ENCODE data around the gene SH3RF3.
A peak's percentile ranks its signal among the peaks of the same experiment; 100 is the strongest.

SH3RF3 gene

DNA sequence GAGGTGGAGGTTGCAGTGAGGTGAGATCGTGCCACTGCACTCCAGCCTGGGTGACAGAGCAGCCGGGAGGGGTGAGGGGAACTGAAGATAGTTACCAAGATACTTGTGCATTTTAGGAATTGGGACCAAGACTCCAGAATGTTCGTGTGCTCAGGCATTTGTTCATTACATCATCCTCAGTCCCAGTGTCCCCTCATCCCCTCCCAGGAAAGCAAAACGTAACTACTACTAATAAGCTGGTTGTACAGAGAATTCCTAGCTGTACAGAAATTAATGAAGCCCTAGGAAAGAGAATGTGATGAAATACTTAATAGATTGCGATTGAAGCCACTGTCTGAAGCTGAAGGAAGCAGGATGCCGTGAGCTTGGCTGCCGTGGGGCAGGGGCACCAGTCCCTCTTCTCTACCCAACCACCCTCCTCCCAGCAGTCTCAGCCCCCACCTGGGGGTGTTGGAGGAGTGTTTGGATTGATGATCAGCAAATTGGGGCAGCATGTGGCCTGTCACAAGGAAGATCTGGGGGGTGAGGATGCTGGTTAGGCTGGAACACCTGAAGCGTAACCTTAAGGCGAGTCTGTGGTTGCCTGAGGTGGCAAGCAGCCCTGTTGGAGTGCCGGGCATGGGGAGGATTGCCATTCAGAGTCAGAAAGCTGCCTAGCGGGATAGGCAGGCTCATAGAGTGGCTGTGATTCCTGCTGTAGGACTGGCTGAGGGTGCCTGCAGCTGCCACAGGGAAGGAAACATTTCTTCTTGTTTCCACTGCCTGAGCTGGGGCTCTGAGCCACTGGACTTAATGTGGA lies 140.9 kb downstream of the SH3RF3 start:
- no peak for DNase-seq

- DNase-seq, result no peak
These were observed 141.7 kb downstream of the SH3RF3 start for GRCh38 chr2:109270505-109271312.

DNA sequence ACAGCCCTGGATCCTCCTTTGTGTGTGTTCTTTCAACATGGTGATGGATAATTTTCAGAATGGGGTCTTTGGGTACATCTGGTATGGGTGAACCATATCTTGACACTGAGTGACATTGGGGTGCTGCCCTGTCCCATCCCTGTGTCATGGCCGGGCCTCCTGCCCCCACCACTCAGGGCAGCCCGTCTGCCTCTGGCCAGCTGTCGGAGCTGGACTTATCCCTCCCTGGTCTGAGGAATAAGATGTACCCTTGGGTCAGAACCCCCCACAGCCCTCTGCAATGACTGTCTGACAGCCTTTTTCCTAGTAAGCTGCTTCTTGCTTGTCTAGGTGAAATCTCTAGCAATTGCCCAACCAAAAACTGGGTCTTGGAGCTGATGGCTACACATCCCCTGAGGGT lies 142.9 kb downstream of the SH3RF3 start:
- DNase-seq, result no peak

GRCh38 chr2:109272461-109272860 lies 143.5 kb downstream of the SH3RF3 start:
- DNase-seq, result no peak

- DNase-seq, result peak; percentile 78
These were observed 146.4 kb downstream of the SH3RF3 start for GRCh38 chr2:109275120-109276012.

DNA sequence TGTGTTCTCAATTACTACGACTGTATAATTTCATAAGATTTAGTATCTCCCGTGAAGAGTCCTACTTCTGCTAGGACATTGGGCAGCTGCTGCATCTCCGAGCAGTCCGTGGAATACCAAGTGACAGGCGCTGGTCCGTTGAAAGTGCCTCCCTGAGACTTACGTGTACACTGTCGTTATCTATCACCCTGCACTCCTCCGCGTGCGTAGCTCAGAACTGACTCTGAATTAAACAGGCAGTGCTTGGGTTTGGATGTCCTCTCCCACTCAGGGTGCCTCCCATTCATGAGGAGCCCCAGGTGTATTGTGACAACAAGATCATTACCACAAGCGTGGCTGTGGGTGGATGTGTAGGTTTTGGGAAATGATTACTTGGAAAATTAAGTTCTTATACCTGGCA lies 148.4 kb downstream of the SH3RF3 start:
- no peak for DNase-seq

DNA sequence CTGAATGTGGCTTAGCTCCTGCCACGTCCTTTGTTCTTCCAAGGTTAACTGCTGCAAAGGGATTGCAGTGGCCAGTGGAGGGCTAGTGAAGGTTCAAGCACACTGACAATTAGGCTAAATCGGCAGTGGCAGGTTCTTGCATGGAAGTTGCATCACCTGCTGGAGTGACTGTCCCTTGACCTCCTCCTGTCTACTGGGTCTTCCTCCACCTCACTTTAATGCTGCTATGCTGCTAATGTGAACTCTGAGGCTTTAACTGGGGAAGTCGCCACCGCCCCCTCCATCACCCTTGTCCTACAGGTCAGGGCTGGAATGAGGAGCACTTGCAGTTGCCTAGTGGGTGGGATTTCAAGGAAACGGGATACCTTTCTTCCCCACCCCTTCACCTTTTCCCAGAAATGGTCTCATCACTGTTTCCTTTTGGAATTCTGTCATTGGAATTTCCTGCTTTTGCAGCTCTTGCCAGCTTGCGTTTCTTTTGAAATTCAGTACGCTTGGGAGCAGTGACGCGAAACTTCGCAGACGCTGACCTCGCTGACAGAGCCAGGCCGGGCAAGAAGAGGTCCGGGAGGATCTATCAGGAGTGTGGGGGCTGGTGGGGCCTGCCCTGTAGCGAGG lies 150.3 kb downstream of the SH3RF3 start:
- no peak for DNase-seq

DNA sequence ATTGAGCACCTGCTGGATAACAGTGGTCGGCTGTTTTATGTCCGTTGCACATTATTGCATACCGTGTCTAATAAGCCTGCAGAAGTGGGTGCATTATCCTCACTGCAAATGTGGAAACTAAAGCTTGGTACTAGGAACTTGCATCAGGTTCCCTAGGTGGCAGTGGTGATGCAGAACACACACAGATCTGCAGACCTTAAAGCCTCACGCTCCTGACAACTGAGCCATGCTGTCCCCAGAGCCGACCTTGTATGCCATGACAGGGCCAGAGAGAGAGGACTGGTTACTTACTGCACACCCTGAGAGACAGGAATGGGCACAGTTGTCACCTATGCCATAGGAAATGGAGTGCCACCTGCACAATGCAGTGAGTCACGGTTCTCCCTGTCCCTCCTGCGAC lies 151.8 kb downstream of the SH3RF3 start:
- DNase-seq, result no peak

DNA sequence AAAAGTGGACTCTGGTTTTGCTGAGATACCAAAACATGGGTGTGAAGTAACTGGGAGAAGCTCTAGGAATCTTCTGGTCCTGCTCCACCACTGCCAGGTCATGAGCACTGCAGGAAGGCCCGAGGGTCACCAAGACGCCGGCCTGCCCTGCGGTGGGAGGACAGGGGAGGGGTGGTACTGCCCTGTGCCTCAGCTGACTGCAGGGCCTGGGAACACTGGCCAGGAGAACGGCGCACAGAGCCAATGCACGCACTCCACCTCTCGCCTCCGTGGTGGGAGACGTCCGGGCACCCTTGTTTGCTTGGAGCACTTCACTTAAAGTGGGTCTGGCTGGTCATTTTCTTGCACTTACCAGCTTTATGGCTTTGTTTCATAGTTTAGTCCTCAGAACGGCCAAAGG lies 153.4 kb downstream of the SH3RF3 start:
- no peak for DNase-seq

DNA sequence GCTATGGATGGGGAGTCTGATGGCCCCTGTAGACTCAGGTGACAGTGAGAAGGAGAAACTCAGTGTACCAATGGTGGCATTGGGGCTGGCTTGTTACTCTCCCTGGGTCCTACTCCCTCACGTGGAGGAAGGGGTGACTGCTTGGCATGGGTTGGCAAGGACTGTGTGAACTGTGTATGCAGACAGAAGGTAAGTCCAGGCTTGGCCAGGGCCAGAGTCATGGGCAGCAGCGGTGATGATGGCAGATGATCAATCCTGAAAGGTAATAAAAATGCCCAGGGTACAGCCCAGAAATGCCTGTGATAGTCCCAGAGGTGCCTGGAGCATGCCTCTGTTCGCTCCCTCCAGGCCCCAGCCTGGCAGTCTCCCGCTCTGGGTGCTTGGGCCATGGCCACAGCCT lies 153.9 kb downstream of the SH3RF3 start:
- DNase-seq, result no peak

- DNase-seq, result no peak
These were observed 155.8 kb downstream of the SH3RF3 start for GRCh38 chr2:109284826-109285225.

DNA sequence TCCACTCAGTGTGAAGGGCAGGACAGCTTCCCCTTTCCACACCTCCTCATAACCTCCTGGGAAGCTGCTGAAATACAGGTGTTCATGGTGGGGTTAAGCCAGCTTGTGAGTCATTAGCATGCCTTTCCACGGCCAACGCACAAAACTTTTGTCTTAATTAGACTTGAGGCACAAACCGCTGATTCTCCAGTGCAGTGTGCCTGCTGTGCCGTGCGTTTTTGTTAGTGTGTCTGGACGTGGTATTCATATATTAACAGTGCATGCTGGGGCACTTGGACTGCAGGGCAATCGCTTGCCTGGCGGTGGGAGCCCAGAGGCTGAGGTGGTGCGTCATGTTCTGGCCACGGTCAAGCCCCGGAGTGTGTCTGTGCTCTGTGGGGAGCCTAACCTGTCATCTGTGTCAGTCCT lies 156.2 kb downstream of the SH3RF3 start:
- no peak for DNase-seq

DNA sequence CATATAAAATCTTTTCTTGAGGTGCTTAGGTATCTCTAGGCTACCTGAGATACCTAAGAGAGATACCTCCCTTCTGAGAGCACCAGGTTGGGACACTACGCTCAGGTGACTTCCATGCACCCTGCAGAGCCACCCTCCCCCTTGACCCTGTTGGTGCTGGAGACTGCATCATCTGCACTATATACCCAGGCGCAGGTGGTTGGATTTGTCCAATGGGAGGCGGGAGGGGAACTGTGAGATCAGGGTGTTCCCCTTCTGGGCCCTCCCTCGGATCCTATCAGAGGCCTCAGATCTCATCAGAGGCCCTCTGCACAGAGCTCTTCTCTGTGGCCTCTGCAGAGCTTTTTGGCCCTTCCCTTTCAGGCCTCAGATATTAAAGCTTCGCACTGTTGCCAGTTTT lies 158.4 kb downstream of the SH3RF3 start:
- no peak for DNase-seq

DNA sequence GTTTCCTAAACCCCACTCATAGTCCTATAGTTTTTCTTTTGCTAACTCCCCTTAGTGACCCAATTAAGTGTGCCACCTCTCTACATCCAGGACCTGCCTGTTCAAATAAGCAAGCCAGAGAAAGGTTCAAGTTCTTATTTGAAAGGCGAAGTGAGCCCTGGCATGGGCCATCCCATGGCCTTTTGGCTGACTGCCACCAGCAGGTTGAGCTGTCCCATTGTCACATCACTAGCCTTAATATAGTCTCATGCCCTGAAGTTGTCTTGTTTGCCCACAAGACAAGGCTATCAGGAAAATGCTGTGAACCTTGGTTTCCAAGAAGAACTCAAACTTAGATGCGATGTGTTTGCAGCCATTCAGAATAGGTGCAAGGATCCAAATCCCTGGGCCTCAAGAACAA lies 158.8 kb downstream of the SH3RF3 start:
- no peak for DNase-seq

DNA sequence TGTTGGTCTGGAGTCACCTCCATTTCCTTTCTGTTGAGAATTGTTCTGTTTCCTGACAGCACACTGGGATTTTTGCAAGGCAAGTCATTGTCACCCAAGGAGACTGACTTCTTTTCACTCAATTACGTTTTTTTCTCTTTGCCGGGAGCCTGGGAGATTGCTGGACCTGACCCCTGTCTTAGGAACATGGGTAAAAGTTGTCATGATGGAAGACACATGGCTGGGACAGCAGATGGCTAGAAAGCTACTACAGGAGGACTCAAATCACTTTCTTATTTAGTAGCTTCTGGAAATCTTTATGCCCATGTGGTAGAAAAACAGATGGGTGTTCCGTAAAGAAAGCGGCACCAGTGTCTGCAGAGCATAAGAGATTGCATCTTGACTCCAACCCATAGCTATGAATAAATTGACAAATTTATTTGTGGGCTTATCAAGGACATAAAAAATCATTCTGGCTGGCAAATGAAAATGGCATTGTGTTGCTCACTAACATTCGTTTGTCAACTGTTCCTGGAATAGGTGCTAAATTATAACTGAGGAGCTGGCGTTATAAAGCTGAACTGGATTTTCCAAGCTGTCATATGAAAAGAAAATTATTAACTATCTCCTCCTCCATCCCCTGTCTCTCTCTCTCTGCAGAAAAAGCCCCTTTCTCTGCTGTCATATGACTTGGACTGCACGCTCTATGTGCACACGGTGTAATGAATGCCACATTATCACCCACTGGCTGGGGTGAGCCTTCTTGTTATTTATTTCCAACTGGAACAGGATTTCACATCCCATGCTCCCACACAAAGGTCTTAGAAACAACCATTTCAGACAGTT lies 159.8 kb downstream of the SH3RF3 start:
- DNase-seq, result no peak

DNA sequence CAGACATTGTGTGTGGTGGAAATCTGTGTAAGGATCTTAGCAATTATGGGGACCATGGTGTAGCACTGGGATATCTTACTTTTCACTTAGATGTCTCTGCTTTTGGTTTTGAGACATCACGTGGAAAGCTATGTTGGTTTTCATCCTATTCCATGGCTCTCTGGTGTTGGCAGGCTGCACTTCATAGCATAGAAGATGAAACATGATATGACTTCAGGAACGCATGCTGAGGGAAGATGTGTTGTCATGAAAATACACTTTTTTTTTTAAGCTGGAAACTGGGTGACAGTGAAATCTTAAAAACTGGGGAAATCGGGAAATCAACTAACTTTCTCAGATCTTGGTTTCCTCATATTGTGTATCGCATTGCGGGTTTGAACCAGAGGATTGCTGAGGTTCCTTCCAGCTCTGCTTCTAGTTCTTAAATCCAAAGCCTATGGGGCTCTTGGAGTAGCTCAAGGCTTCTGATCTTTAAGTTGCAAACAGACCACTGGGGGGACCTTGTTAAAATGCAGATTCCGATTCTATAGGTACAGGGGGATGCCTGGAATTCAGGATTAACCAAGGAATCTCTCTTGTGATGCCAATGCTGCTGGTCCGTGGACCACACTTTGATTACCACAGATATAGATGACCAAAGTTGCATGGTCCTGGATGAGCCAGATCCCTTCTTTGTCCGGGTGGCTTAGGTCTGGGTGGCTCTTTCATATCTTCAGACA lies 160.7 kb downstream of the SH3RF3 start:
- DNase-seq, result no peak

DNA sequence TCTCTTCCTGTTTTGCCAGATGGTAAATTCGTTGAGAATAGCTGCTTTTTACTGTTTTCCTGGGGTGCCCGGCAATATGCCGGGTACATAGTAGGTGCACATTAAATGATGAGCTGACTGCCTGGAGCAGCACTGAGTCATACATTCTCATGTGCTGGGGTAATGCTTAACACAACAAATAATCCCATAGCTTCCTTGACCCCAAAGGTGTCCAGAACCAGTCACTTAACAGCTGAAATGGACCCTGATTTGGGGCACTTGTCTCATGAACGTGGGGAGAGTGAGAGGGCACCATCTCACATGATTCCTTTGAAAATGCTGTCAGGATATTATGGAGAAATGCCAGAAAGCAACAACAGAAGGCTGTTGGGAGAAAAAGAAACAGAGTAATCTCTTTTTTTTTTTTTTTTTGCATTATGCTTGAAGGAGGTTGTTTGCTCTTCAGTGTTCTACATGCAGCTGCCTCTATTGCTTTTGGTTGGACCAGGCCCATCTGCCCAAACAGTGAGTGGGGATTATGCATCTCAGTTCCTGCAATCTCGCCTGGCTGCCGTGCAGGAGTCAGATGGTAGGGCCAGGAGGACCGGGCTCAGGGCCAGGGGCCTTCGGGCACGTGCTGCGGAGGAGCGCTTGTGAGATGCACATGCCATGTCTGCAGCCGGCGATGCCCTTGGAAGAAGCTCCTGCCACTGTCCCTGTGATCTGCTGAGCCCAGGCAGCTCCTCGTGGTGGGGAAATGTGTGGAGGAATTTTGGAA lies 162.1 kb downstream of the SH3RF3 start:
- no peak for DNase-seq

DNA sequence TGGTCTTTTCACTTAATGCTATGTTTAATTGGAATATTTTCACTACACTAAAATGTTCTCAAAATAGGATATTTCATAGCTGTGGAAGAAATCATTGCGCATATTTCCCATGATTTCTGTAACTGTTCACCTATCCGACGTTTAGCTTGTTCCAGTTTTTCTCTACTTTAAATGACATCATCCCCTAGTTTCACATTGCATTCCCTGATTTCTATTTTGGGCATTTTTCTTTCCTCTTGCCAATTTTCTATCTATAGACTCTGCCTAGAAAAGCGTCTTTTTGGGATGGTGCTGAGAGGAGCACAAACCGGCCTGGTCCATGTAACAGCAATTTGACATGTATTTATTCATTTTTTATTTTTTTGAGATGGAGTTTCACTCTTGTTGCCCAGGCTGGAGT lies 163.4 kb downstream of the SH3RF3 start:
- no peak for DNase-seq

GRCh38 chr2:109293663-109294062 lies 164.7 kb downstream of the SH3RF3 start:
- DNase-seq, result no peak

- no peak for DNase-seq
These were observed 165.5 kb downstream of the SH3RF3 start for GRCh38 chr2:109294523-109294922.

Data from NCI-H1105 (cell line).